ENCODE measurements around the gene PCLAF. TPM values are rescaled to one million over a fixed set of nuclear protein-coding genes. Genes with fewer than 3 reads are reported as not detected.

Gene PCLAF, protein sequence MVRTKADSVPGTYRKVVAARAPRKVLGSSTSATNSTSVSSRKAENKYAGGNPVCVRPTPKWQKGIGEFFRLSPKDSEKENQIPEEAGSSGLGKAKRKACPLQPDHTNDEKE
- total RNA-seq: 65.5 and 107 TPM in 2 replicates

DNA sequence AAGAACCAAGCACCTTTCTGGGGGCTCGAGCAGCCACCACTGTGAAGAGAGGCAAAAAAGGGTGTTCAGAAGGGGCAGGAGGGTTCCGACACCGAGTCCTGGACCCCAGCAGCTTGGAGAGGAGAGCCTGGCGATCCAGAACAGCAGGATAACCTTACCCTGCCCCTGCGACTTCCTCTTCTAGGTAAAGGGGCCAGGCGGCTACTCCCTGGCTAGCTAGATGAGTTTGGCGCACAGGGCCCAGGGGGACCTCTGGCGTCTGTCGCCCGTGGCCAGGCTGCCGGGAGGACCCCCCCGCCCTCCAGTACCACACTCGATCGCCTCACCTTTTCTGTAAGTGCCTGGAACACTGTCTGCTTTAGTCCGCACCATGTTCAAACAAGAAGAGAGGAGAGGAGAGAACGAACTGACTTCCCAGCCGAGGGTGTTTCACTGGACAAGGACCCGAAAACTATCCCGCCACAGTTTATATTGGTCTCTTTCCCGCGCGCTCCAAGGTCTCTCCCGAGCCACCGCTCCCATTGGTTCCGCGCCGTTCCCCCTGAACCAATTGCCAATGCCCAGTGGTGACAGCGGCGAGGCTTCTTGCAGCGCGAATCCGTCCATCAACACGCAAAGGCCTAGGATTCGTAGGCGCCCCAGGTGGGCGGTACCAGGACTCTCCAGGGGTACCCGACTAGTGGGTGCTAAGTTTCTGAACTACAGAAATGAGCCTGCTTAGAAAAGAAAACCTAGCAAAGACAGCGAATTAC is at the start of gene PCLAF:
PCLAF (minus strand) TSS at position 442 of the 752 bp plus-strand sequence; CDS start at position 372, 70 bp downstream.
- TF ChIP-seq, protein P1, sequence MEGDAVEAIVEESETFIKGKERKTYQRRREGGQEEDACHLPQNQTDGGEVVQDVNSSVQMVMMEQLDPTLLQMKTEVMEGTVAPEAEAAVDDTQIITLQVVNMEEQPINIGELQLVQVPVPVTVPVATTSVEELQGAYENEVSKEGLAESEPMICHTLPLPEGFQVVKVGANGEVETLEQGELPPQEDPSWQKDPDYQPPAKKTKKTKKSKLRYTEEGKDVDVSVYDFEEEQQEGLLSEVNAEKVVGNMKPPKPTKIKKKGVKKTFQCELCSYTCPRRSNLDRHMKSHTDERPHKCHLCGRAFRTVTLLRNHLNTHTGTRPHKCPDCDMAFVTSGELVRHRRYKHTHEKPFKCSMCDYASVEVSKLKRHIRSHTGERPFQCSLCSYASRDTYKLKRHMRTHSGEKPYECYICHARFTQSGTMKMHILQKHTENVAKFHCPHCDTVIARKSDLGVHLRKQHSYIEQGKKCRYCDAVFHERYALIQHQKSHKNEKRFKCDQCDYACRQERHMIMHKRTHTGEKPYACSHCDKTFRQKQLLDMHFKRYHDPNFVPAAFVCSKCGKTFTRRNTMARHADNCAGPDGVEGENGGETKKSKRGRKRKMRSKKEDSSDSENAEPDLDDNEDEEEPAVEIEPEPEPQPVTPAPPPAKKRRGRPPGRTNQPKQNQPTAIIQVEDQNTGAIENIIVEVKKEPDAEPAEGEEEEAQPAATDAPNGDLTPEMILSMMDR (conservative IDR thresholded peaks at IDR 0.05; ENCODE audit: low read depth, low read length): no peak
- H3K4me3 ChIP-seq (ENCODE audit: low read depth, low read length): peak within 1 kb of the TSS; percentile 67
- peak; percentile 53 for DNase-seq (ENCODE audit: low read depth)

DNA sequence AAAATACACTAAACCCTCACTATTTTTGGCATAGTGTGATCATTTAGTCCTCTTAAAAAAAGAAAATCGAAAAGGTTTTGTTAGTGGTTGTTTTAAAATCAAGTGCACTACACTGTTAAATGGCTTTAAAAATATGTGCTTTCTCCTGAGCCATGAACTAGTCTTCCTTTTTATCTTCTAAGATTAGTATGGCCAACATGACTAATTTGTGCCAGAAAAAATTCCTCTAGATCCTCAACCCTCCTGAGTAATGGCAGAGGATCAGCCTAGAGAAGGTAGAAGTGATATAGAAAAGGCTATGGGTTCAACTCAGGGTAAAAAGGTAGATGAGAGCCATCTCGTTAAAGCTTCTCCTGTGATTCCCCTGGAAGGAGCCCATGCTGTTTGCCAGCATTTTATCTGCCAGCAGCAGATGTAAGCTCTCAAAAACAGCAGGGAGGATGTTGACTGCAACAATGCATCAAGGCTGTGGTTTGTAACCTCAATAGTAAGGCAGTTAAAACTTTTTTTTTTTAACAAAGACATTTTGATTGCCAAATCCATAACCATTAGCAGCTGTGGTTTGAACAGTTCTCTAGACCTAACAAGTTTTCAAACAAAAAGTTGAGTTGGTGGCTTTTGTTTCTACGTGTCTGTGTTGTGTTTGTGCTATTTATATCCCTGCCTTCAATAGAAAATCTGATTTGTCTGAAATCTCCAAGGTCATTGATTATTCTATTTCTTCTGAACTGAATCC is 48.9 kb upstream of the PCLAF start:
- H3K4me3 ChIP-seq (ENCODE audit: low read depth, low read length): no peak overlapping the region
- no peak for DNase-seq (ENCODE audit: low read depth)
- TF ChIP-seq, protein P1 (conservative IDR thresholded peaks at IDR 0.05; ENCODE audit: low read depth, low read length): no peak

DNA sequence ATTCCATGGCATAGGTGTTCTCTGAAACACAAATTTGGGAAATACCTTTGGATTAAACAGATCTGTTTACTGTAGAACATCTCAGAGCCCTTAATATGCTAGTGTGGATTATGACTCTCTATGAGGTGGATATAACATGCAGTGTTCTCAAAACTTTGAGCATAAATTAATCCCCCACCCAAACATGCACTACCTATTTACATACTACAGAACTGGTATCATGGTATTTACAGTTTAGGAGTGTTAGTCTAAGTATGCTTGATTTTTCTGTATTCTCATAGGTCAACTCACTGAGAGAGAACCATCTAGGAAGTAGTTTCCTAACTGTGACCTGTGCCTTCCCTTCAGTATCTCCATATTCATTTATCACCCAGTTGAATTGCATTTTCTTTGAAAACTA is 48.2 kb upstream of the PCLAF start:
- H3K4me3 ChIP-seq (ENCODE audit: low read depth, low read length): no peak overlapping the region
- TF ChIP-seq, protein P1 (conservative IDR thresholded peaks at IDR 0.05; ENCODE audit: low read depth, low read length): no peak
- no peak for DNase-seq (ENCODE audit: low read depth)

DNA sequence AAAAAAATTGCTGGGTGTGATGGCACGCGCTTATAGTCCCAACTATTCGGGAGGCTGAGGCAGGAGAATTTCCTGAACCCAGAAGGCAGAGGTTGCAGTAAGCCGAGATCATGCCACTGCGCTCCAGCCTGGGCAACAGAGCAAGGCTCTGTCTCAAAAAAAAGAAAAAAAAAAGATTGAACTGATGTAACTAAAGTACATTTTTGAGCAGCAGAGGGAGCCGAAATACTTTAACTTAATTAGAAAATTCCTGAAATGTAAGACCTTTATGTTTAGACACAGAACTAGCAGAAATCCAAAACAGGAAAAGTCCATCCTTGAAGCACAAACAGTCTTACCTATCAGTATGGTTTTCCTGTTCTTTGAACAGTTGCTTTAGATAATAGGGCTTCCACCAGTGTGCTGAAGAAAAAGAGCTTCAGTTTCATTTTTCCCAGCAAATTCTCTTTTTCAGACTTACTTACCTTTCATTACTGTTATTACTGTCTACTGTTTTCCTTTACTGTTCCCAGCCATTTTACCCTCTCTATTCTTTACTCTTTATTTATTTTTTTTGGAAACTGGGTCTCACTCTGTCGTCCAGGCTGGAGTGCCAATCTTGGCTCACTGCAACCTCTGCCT is 45.7 kb upstream of the PCLAF start:
- DNase-seq (ENCODE audit: low read depth): no peak
- H3K4me3 ChIP-seq (ENCODE audit: low read depth, low read length): no peak overlapping the region
- TF ChIP-seq, protein P1 (conservative IDR thresholded peaks at IDR 0.05; ENCODE audit: low read depth, low read length): no peak

DNA sequence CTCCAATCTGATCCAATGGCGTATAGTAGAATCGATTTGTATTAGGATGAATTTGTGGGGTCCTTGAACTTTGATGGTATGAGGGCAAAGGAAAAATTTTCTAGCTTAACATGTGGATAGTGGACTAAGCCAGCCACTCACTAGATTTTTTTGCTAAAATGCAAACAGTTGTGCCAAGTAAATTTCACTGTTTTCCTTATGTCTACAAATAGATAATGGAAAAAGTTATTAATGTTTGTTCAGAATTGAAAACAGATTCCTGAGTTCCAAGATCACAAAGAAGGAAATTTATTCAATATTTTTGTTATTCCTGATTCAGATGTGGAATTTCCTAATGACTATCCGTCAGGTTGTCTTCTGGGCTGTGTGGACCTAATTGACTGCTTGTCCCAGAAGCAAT is 44.0 kb upstream of the PCLAF start:
- no peak overlapping the region for H3K4me3 ChIP-seq (ENCODE audit: low read depth, low read length)
- no peak for DNase-seq (ENCODE audit: low read depth)
- TF ChIP-seq, protein P1 (conservative IDR thresholded peaks at IDR 0.05; ENCODE audit: low read depth, low read length): no peak

DNA sequence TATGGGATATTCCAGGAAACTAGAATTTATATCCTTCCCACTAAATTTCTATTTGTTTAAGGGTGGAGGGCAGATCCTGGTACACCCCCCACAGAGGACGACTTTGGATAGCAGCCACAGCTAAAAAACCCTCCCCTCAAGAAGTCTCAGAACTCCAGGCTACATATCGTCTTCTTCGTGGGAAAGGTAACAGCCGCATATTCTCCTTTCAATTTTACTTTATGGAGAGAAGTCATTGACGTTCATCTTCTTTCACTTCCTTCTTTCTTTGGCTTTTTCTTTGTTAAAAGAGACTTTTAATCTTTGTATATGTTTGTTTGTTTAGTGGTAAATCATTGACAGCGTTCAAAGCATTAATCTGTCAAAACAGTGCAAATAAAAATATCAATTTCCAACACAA is 42.7 kb upstream of the PCLAF start:
- TF ChIP-seq, protein P1 (conservative IDR thresholded peaks at IDR 0.05; ENCODE audit: low read depth, low read length): no peak
- no peak overlapping the region for H3K4me3 ChIP-seq (ENCODE audit: low read depth, low read length)
- DNase-seq (ENCODE audit: low read depth): no peak

Measured in epithelial cell of proximal tubule (primary cell).